MM.1S (cell line): ENCODE measurements around the gene ANGPTL8.

ENCODE experiments used
- DNase-seq: peaks from one replicate; pipeline ENCODE4 v3.0.0-alpha.2; 2015
- H2AFZ ChIP-seq: fragments of 300-600 bp; sonication (generic); 2 replicates; pipeline ENCODE4 v1.6.0; 2016; ENCODE audit warnings: antibody characterized with exemption, low read length
- H3F3A ChIP-seq: fragments of 300-600 bp; sonication (generic); 2 replicates; pipeline ENCODE4 v1.6.1; 2016; ENCODE audit warnings: mild to moderate bottlenecking, antibody characterized with exemption, low read length, moderate library complexity, mixed read lengths; ENCODE audit not compliant: insufficient read depth
- H3K27ac ChIP-seq: fragments of 300-600 bp; sonication (generic); 2 replicates; pipeline ENCODE4 v1.5.1; 2016; ENCODE audit warnings: mild to moderate bottlenecking, low read length
- H3K27me3 ChIP-seq: fragments of 300-600 bp; sonication (generic); replicated peaks from 2 replicates; pipeline ENCODE4 v1.6.0; 2016; ENCODE audit warnings: low read length; ENCODE audit not compliant: insufficient read depth
- H3K36me3 ChIP-seq: fragments of 300-600 bp; sonication (generic); replicated peaks from 2 replicates; pipeline ENCODE4 v1.6.1; 2016; ENCODE audit warnings: mild to moderate bottlenecking, low read length, mixed read lengths; ENCODE audit not compliant: insufficient read depth
- H3K4me1 ChIP-seq: fragments of 300-600 bp; sonication (generic); 2 replicates; pipeline ENCODE4 v1.6.1; 2016; ENCODE audit warnings: low read length, mixed read lengths
- H3K4me2 ChIP-seq: fragments of 300-600 bp; sonication (generic); 2 replicates; pipeline ENCODE4 v1.6.0; 2016; ENCODE audit warnings: low read depth, low read length
- H3K4me3 ChIP-seq: fragments of 300-600 bp; sonication (generic); 2 replicates; pipeline ENCODE4 v1.5.1; 2016; ENCODE audit warnings: low read length, mixed read lengths
- H3K79me2 ChIP-seq: fragments of 300-600 bp; sonication (generic); 2 replicates; pipeline ENCODE4 v1.6.1; 2016; ENCODE audit warnings: mixed run types, low read length, mixed read lengths
- H3K9ac ChIP-seq: fragments of 300-600 bp; sonication (generic); 2 replicates; pipeline ENCODE4 v1.6.1; 2016; ENCODE audit warnings: low read length, mixed read lengths
- H3K9me2 ChIP-seq: fragments of 300-600 bp; sonication (generic); replicated peaks from 2 replicates; pipeline ENCODE4 v1.6.1; 2016; ENCODE audit warnings: mild to moderate bottlenecking, low read length, mixed read lengths; ENCODE audit not compliant: insufficient read depth
- H3K9me3 ChIP-seq: fragments of 300-600 bp; sonication (generic); replicated peaks from 2 replicates; pipeline ENCODE4 v1.6.1; 2016; ENCODE audit warnings: mild to moderate bottlenecking, low read length, mixed read lengths; ENCODE audit not compliant: insufficient read depth
- H4K20me1 ChIP-seq: fragments of 300-600 bp; sonication (generic); 2 replicates; pipeline ENCODE4 v1.6.1; 2016; ENCODE audit warnings: mild to moderate bottlenecking, low read length, moderate library complexity, mixed read lengths; ENCODE audit not compliant: insufficient read depth
- EZH2 ChIP-seq: fragments of 300-600 bp; sonication (generic); optimal IDR thresholded peaks from 2 replicates; pipeline ENCODE3; 2017; ENCODE audit warnings: low read depth, mild to moderate bottlenecking, antibody characterized with exemption, low read length, mixed read lengths
- EZH2phosphoT487 ChIP-seq: fragments of 300-600 bp; sonication (generic); IDR thresholded peaks from 2 replicates; pipeline ENCODE4 v1.6.1; 2018; ENCODE audit warnings: antibody characterized with exemption, low read length
- TF ChIP-seq, protein P1 (sequence below): fragments of 300-600 bp; sonication (generic); IDR thresholded peaks from 2 replicates; pipeline ENCODE4 v1.5.1; 2016; ENCODE audit warnings: antibody characterized with exemption, low read length, mixed read lengths

Gene ANGPTL8

DNA sequence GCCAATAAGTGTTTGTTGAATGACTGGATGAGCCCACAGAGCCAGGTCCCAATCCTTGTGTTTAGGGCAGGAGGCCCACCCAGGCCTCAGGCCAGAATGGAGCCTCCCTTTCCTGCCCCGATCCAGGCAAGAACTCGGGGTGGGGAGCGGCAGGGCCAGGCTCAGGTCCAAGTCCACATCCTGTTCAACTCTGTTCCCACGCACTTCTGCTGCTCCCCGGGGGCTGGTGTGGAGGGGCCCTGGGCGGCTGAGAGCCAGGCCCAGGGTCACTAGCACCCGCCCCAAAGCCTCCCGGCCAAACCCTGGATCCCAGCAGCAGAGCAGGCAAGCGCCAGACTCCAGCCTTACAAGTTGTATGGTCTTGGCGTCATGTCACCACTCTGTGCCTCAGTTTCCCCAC, 8.0 kb downstream of the ANGPTL8 start:
- no peak overlapping the region for H2AFZ ChIP-seq
- H3K27ac ChIP-seq: no peak overlapping the region
- TF ChIP-seq, protein P1, sequence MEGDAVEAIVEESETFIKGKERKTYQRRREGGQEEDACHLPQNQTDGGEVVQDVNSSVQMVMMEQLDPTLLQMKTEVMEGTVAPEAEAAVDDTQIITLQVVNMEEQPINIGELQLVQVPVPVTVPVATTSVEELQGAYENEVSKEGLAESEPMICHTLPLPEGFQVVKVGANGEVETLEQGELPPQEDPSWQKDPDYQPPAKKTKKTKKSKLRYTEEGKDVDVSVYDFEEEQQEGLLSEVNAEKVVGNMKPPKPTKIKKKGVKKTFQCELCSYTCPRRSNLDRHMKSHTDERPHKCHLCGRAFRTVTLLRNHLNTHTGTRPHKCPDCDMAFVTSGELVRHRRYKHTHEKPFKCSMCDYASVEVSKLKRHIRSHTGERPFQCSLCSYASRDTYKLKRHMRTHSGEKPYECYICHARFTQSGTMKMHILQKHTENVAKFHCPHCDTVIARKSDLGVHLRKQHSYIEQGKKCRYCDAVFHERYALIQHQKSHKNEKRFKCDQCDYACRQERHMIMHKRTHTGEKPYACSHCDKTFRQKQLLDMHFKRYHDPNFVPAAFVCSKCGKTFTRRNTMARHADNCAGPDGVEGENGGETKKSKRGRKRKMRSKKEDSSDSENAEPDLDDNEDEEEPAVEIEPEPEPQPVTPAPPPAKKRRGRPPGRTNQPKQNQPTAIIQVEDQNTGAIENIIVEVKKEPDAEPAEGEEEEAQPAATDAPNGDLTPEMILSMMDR: no peak
- TF ChIP-seq EZH2 (no peak), EZH2phosphoT487 (no peak)
- H3K36me3 ChIP-seq: no peaks in the 10 kb centered on the region
- no peak for DNase-seq
- H3K4me1 ChIP-seq: peaks cover 3% of the 10 kb centered on the region; the same call in 1 of the 2 replicates
- H3K9me2 ChIP-seq: no peaks in the 10 kb centered on the region
- H3F3A ChIP-seq: no peaks in the 10 kb centered on the region
- H3K9ac ChIP-seq: no peak overlapping the region
- H3K27me3 ChIP-seq: peaks cover 66% of the 10 kb centered on the region
- no peak overlapping the region for H3K4me3 ChIP-seq
- H3K79me2 ChIP-seq: no peaks in the 10 kb centered on the region
- H4K20me1 ChIP-seq: no peaks in the 10 kb centered on the region
- H3K9me3 ChIP-seq: no peaks in the 10 kb centered on the region
- no peak overlapping the region for H3K4me2 ChIP-seq

DNA sequence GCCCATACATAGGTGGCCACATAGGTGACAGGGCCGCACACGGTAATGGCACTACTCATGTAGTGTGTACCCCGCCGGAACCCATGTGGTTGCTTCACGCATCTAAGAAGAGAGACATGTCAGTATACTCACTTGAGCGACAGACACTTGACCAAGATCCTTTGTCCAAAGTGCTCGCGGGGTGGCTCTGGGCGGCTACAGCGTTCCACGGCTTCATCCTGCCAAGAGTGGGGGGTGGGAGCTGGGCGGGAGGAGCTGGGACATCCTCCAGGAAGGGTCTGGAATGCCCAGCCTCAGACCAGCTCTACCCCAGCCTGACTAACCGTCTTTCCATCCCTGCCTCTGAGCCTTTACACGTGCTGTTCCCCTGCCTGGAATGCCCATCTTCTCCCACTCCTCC, 8.5 kb downstream of the ANGPTL8 start:
- Histone ChIP-seq H3K4me1 (peaks cover 3% of the 10 kb centered on the region; the same call in 1 of the 2 replicates), H3K4me2 (no peak overlapping the region), H3F3A (no peaks in the 10 kb centered on the region), H3K36me3 (no peaks in the 10 kb centered on the region), H4K20me1 (no peaks in the 10 kb centered on the region), H3K9ac (no peak overlapping the region), H3K4me3 (no peak overlapping the region), H3K27ac (no peak overlapping the region), H3K79me2 (no peaks in the 10 kb centered on the region), H3K27me3 (peaks cover 67% of the 10 kb centered on the region), H2AFZ (no peak overlapping the region), H3K9me3 (no peaks in the 10 kb centered on the region), H3K9me2 (no peaks in the 10 kb centered on the region)
- no peak for TF ChIP-seq EZH2phosphoT487
- DNase-seq: no peak

DNA sequence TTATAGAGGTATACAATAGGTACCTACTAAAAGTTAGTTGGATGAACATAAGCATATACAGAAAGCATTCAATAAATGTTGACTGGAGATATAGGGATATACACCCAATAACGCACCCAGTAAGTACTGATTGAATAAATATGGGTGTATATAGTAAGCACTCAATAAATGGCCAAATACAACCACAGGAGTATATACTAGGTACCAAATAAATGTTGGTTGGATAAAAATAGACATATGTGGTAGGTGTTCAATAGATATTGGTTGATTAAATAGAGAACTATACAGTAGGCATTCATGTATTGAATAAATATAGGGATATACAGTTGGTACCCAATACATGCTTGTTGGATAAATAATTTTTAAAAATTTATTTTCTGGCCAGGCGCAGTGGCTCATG, 9.4 kb downstream of the ANGPTL8 start:
- Histone ChIP-seq H3K36me3 (no peaks in the 10 kb centered on the region), H3K27me3 (peaks cover 70% of the 10 kb centered on the region), H3K79me2 (no peaks in the 10 kb centered on the region), H3K9me2 (no peaks in the 10 kb centered on the region), H3K4me2 (no peak overlapping the region), H3K9ac (no peak overlapping the region), H3K9me3 (no peaks in the 10 kb centered on the region), H2AFZ (no peak overlapping the region), H3F3A (no peaks in the 10 kb centered on the region), H4K20me1 (no peaks in the 10 kb centered on the region), H3K4me3 (no peak overlapping the region), H3K4me1 (no peaks in the 10 kb centered on the region), H3K27ac (no peak overlapping the region)
- DNase-seq: no peak
- TF ChIP-seq, protein P1: no peak
- TF ChIP-seq EZH2phosphoT487 (no peak), EZH2 (no peak)

DNA sequence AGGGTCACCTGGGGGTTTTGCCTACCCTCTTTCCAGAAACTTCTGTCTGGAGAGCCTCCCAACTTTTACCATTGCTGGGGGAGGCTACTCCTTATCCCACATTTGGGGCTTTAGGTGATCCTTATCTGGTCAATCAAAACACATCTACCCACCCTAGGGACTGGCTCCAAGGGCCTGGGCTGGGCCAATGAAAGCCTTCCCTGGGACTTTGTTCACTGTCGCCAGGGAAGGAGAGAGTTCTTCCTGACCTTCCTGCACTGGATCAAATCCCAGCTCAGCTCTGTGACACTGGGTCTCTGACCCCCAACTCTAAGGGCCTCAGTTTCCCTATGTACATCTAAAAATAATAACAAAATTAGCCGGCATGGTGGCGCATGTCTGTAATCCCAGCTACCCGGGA, 11.8 kb downstream of the ANGPTL8 start:
- Histone ChIP-seq H3K36me3 (no peaks in the 10 kb centered on the region), H3K4me2 (no peak overlapping the region), H3K9me3 (no peaks in the 10 kb centered on the region), H3K4me3 (no peak overlapping the region), H3K4me1 (no peaks in the 10 kb centered on the region), H3F3A (no peaks in the 10 kb centered on the region), H3K27ac (no peak overlapping the region), H2AFZ (no peak overlapping the region), H3K27me3 (peaks cover 75% of the 10 kb centered on the region), H3K79me2 (no peaks in the 10 kb centered on the region), H3K9ac (no peak overlapping the region), H3K9me2 (no peaks in the 10 kb centered on the region), H4K20me1 (no peaks in the 10 kb centered on the region)
- DNase-seq: no peak
- TF ChIP-seq, protein P1: no peak
- TF ChIP-seq EZH2: no peak
- TF ChIP-seq EZH2phosphoT487: no peak
